OCI-LY1 (cell line): ENCODE data around the gene INPP4A.

Source experiments
- EZH2 ChIP-seq: fragments of 200-600 bp; sonication (generic), shearing (Covaris generic); IDR thresholded peaks from 2 replicates; pipeline ENCODE4 v1.8.0; 2017; ENCODE audit warnings: borderline replicate concordance, mixed run types, mild to moderate bottlenecking, antibody characterized with exemption, low read length, moderate library complexity, mixed read lengths
- TF ChIP-seq, protein P1 (sequence below): fragments of 200-600 bp; sonication (generic), shearing (Covaris generic); IDR thresholded peaks from 2 replicates; pipeline ENCODE4 v1.5.1; 2017; ENCODE audit warnings: mild to moderate bottlenecking, antibody characterized with exemption, low read length, moderate library complexity, mixed read lengths

GRCh38 chr2:98598781-98599428 lies 154.2 kb downstream of the INPP4A start:
- TF ChIP-seq, protein P1, sequence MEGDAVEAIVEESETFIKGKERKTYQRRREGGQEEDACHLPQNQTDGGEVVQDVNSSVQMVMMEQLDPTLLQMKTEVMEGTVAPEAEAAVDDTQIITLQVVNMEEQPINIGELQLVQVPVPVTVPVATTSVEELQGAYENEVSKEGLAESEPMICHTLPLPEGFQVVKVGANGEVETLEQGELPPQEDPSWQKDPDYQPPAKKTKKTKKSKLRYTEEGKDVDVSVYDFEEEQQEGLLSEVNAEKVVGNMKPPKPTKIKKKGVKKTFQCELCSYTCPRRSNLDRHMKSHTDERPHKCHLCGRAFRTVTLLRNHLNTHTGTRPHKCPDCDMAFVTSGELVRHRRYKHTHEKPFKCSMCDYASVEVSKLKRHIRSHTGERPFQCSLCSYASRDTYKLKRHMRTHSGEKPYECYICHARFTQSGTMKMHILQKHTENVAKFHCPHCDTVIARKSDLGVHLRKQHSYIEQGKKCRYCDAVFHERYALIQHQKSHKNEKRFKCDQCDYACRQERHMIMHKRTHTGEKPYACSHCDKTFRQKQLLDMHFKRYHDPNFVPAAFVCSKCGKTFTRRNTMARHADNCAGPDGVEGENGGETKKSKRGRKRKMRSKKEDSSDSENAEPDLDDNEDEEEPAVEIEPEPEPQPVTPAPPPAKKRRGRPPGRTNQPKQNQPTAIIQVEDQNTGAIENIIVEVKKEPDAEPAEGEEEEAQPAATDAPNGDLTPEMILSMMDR = no peak
- no peak for TF ChIP-seq EZH2
